ENCODE measurements around the gene XYLT1. TPM values are rescaled to one million over a fixed set of nuclear protein-coding genes. Genes with fewer than 3 reads are reported as not detected.

Gene XYLT1
- total RNA-seq, 2 donors from 2014 or later, result 14.4 to 31.3 TPM

DNA sequence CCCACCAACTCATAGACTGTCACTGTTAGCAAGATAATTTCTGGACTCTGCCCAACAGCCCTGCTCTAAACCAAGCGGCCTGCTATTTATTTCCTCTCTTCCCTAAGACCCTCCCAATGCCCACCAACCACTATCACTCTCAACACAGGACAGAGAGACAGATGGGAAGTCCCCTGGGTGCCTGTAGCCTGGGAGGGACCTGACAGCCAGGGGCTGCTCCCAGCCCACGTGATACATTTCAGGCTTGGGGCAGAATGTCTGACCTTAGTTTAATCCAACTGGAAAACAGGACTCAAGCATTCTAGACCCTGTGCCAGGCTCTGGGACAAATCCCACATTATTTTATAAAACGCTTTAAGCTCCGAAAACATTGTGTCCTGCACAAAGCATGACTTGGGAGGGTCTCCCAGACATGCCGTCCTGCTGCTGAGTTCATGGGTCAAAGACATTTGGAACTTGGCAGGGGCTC lies 23.6 kb downstream of the XYLT1 start:
- Histone ChIP-seq H3K27ac (no peak overlapping the region), H3K4me3 (no peak overlapping the region)
- TF ChIP-seq CTCF (IDR thresholded peaks at IDR 0.05), result no peak

DNA sequence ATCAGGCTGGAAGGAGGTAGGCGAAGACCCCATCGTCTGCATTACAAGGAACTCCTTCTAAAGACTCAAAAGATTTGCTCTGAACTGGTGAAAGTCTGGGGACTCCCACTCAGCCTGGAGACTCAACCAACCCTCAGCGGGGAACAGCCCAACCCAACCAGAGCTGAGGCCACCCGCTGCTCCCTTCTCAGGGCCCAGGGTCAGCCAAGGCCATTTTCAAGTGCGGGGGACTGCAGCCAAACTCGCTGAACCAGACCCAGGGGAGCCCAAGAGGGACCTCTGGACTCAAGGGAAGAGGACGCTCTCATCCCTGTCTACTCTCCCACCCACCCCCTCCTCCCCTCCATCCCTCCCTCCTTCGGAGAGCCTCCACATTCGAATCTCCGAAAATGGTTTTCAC lies 24.1 kb downstream of the XYLT1 start:
- DNase-seq (ENCODE audit: low spot score), result no peak
- H3K4me3 ChIP-seq, result no peak overlapping the region
- TF ChIP-seq CTCF (IDR thresholded peaks at IDR 0.05), result no peak
- no peak overlapping the region for H3K27ac ChIP-seq
- H3K9me3 ChIP-seq, result no peaks in the 10 kb centered on the region
- H3K27me3 ChIP-seq, result no peaks in the 10 kb centered on the region
- peaks cover 0 to 20% of the 10 kb centered on the region in 2 donors for H3K4me1 ChIP-seq
- H3K36me3 ChIP-seq, result no peaks in the 10 kb centered on the region

More for the DNA sequence above, 23.6 kb downstream of the XYLT1 start:
- Histone ChIP-seq H3K27me3 (no peaks in the 10 kb centered on the region), H3K36me3 (no peaks in the 10 kb centered on the region), H3K4me1 (peaks cover 0 to 20% of the 10 kb centered on the region in 2 donors), H3K9me3 (no peaks in the 10 kb centered on the region)
- no peak for DNase-seq (ENCODE audit: low spot score)

GRCh38 chr16:17445421-17445820 lies 25.3 kb downstream of the XYLT1 start:
- no peaks in the 10 kb centered on the region for H3K36me3 ChIP-seq
- H3K27ac ChIP-seq, result no peak overlapping the region
- TF ChIP-seq CTCF (IDR thresholded peaks at IDR 0.05), result no peak
- H3K27me3 ChIP-seq, result no peaks in the 10 kb centered on the region
- H3K9me3 ChIP-seq, result no peaks in the 10 kb centered on the region
- no peak for DNase-seq (ENCODE audit: low spot score)
- H3K4me1 ChIP-seq, result peaks cover 0 to 20% of the 10 kb centered on the region in 2 donors
- H3K4me3 ChIP-seq, result no peak overlapping the region

- H3K36me3 ChIP-seq, result no peaks in the 10 kb centered on the region
- H3K9me3 ChIP-seq, result no peaks in the 10 kb centered on the region
- no peak overlapping the region for H3K4me3 ChIP-seq
- no peak overlapping the region for H3K27ac ChIP-seq
- no peak for TF ChIP-seq CTCF (IDR thresholded peaks at IDR 0.05)
- peaks cover 0 to 20% of the 10 kb centered on the region in 2 donors for H3K4me1 ChIP-seq
- no peak for DNase-seq (ENCODE audit: low spot score)
- no peaks in the 10 kb centered on the region for H3K27me3 ChIP-seq
Observed at GRCh38 chr16:17444658-17445057, 26.1 kb downstream of the XYLT1 start.

DNA sequence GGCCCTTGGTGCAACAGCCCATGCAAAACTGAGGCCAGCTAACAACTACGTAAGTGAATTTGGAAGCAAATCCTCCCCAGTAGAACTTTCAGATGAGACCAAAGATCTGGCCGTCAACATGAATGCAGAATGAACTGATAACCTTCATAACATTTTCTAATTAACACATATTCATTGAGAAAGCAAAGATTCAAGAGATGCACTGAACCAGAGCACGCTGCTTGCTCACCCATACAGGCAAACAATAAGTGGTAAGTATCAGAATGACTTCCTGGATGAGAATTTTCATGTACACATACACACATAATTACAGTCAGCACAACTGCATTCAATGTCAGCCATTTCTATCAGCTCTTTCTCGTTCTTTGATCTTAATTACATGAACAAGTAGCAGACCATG lies 30.6 kb downstream of the XYLT1 start:
- Histone ChIP-seq H3K4me3 (no peak overlapping the region), H3K27me3 (no peaks in the 10 kb centered on the region), H3K4me1 (peaks cover 0 to 15% of the 10 kb centered on the region in 2 donors), H3K9me3 (no peaks in the 10 kb centered on the region), H3K27ac (no peak overlapping the region), H3K36me3 (no peaks in the 10 kb centered on the region)
- no peak for TF ChIP-seq CTCF (IDR thresholded peaks at IDR 0.05)
- DNase-seq (ENCODE audit: low spot score), result no peak

DNA sequence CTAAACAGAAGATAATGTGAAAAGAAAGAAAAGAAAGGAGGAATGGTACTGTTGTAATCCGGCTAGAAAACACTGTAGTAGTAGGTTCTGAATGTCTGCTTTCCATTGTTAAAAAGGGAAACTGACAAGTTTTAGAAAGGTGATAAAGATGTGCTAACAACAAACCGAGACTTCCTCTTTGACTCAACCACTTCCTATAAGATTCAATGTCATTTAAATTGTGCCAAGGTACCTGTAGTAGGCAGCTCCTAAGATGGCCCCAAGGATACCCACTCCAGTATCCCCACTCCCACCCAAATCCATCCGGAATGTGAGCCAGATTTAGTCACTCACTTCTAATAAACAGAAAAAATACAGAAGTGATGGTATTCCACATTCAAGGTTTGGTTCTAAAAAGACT lies 31.2 kb downstream of the XYLT1 start:
- Histone ChIP-seq H3K36me3 (no peaks in the 10 kb centered on the region), H3K27me3 (no peaks in the 10 kb centered on the region), H3K4me3 (no peak overlapping the region), H3K9me3 (no peaks in the 10 kb centered on the region), H3K4me1 (peaks cover 0 to 15% of the 10 kb centered on the region in 2 donors), H3K27ac (no peak overlapping the region)
- DNase-seq (ENCODE audit: low spot score), result no peak
- no peak for TF ChIP-seq CTCF (IDR thresholded peaks at IDR 0.05)
